Measurements from ENCODE around the gene EFCAB14. TPM values are rescaled to one million over a fixed set of nuclear protein-coding genes. Genes with fewer than 3 reads are reported as not detected.

Gene EFCAB14
- total and polyA plus RNA-seq, 2 of the 4 experiments (the other 2 are of a cell fraction), result 28.6 to 43.0 TPM

DNA sequence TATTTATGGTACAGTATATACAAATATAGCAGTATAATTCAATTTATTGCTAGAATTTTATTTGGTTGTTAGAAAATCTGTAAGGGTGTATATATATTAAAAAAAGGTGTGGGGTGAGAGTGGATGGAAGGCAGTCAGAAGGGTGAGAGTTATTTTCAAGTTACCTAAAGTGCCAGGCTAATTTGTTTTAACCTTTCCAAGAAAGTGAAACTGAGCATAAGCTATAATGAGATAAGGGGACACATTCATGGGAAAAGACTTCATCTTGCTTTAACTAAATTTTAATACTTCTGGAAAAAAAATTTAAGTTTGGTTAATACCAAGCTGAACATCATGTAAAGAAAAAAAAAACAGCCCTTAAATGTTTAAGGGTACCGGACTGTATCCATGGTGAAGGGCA lies 42.4 kb downstream of the EFCAB14 start:
- Histone ChIP-seq H3K23ac (ENCODE audit: low read depth, low read length) (no peak overlapping the region), H3K9me1 (ENCODE audit: insufficient read depth, low read length) (peaks cover 14% of the 10 kb centered on the region), H3K36me3 (ENCODE audit: control insufficient read depth, insufficient read depth, low read length) (peaks cover 23% of the 10 kb centered on the region), H3K4me3 (ENCODE audit: insufficient read depth, low read depth, low read length) (no peak overlapping the region), H3K56ac (ENCODE audit: extremely low read depth, insufficient read depth, low read length) (no peak overlapping the region), H4K91ac (ENCODE audit: insufficient read depth, low read depth, low read length) (no peak overlapping the region), H3K4ac (ENCODE audit: low read depth, low read length) (no peak overlapping the region), H2BK120ac (ENCODE audit: low read depth, low read length) (no peak overlapping the region), H3K18ac (ENCODE audit: low read depth, low read length) (no peak overlapping the region), H2AFZ (replicated peaks; ENCODE audit: low read length, poor library complexity) (no peak overlapping the region), H2AK9ac (replicated peaks; ENCODE audit: low read depth, low read length, poor library complexity) (no peak overlapping the region), H3K27me3 (ENCODE audit: control insufficient read depth, insufficient read depth, low read length) (no peaks in the 10 kb centered on the region), H4K5ac (ENCODE audit: low read depth, low read length) (no peak overlapping the region), H3K4me2 (ENCODE audit: low read depth, low read length) (no peak overlapping the region), H3K4me1 (ENCODE audit: control insufficient read depth, insufficient read depth, low read length) (peaks cover 2% of the 10 kb centered on the region; the same call in 1 of the 2 replicates), H2BK5ac (ENCODE audit: low read depth, low read length, poor library complexity, severe bottlenecking) (no peak overlapping the region), H3K9me3 (ENCODE audit: control insufficient read depth, insufficient read depth, low read length) (no peaks in the 10 kb centered on the region), H2AK5ac (ENCODE audit: low read depth, low read length) (no peak overlapping the region), H3K79me1 (ENCODE audit: low read depth in 1 of 2, low read length in 2 of 2) (no peaks in the 10 kb centered on the region; a peak in 2 of 4 replicates), H2BK15ac (ENCODE audit: low read depth, low read length) (no peak overlapping the region), H3K14ac (replicated peaks; ENCODE audit: low read depth, low read length) (no peak overlapping the region), H3K9ac (ENCODE audit: low read depth, low read length) (no peak overlapping the region), H3K27ac (ENCODE audit: insufficient read depth, low read length) (no peak overlapping the region), H2BK20ac (ENCODE audit: low read depth, low read length) (no peak overlapping the region), H4K20me1 (ENCODE audit: insufficient read depth, low read length) (no peaks in the 10 kb centered on the region), H4K8ac (ENCODE audit: low read depth in 2 of 2, low read length in 2 of 2) (no peak overlapping the region)
- intact Hi-C loops (cut with micrococcal nuclease), result no loop called here
- ChIA-PET CTCF (no interaction called here), POLR2A (ENCODE audit: unreplicated experiment) (no interaction called here)
- dilution Hi-C loops (cut with HindIII; ENCODE audit: low sequenced_read_pairs, unreplicated experiment), result no loop called here
- DNase-seq, result no peak
- TF ChIP-seq RAD21 (IDR thresholded peaks at IDR 0.05; ENCODE audit: low read length), result no peak
- no peak for TF ChIP-seq CEBPB (IDR thresholded peaks at IDR 0.05; ENCODE audit: low read depth, low read length)
- TF ChIP-seq RCOR1 (IDR thresholded peaks at IDR 0.05; ENCODE audit: insufficient replicate concordance, low read length), result no peak
- no peak for TF ChIP-seq SMC3 (IDR thresholded peaks at IDR 0.05; ENCODE audit: low read depth, low read length)
- TF ChIP-seq MXI1 (IDR thresholded peaks at IDR 0.05; ENCODE audit: borderline replicate concordance, low read depth, low read length), result no peak
- no peak for TF ChIP-seq FOS (IDR thresholded peaks at IDR 0.05; ENCODE audit: low read depth, low read length)
- no peak for TF ChIP-seq MAFK (IDR thresholded peaks at IDR 0.05; ENCODE audit: low read depth, low read length)
- TF ChIP-seq MAZ (IDR thresholded peaks at IDR 0.05; ENCODE audit: borderline replicate concordance, low read depth, low read length), result no peak
- TF ChIP-seq NFE2L2 (IDR thresholded peaks at IDR 0.05; ENCODE audit: low read depth, low read length), result no peak
- TF ChIP-seq RFX5 (IDR thresholded peaks at IDR 0.05; ENCODE audit: low read depth, low read length), result no peak
- TF ChIP-seq, protein P1, sequence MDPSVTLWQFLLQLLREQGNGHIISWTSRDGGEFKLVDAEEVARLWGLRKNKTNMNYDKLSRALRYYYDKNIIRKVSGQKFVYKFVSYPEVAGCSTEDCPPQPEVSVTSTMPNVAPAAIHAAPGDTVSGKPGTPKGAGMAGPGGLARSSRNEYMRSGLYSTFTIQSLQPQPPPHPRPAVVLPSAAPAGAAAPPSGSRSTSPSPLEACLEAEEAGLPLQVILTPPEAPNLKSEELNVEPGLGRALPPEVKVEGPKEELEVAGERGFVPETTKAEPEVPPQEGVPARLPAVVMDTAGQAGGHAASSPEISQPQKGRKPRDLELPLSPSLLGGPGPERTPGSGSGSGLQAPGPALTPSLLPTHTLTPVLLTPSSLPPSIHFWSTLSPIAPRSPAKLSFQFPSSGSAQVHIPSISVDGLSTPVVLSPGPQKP (IDR thresholded peaks at IDR 0.05; ENCODE audit: borderline replicate concordance, low read depth, low read length), result no peak
- TF ChIP-seq, protein P2, sequence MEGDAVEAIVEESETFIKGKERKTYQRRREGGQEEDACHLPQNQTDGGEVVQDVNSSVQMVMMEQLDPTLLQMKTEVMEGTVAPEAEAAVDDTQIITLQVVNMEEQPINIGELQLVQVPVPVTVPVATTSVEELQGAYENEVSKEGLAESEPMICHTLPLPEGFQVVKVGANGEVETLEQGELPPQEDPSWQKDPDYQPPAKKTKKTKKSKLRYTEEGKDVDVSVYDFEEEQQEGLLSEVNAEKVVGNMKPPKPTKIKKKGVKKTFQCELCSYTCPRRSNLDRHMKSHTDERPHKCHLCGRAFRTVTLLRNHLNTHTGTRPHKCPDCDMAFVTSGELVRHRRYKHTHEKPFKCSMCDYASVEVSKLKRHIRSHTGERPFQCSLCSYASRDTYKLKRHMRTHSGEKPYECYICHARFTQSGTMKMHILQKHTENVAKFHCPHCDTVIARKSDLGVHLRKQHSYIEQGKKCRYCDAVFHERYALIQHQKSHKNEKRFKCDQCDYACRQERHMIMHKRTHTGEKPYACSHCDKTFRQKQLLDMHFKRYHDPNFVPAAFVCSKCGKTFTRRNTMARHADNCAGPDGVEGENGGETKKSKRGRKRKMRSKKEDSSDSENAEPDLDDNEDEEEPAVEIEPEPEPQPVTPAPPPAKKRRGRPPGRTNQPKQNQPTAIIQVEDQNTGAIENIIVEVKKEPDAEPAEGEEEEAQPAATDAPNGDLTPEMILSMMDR (conservative IDR thresholded peaks at IDR 0.05; ENCODE audit: low read depth, low read length), result no peak
- TF ChIP-seq, protein P3, sequence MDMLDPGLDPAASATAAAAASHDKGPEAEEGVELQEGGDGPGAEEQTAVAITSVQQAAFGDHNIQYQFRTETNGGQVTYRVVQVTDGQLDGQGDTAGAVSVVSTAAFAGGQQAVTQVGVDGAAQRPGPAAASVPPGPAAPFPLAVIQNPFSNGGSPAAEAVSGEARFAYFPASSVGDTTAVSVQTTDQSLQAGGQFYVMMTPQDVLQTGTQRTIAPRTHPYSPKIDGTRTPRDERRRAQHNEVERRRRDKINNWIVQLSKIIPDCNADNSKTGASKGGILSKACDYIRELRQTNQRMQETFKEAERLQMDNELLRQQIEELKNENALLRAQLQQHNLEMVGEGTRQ (IDR thresholded peaks at IDR 0.05; ENCODE audit: low read depth, low read length), result no peak
- no peak for TF ChIP-seq CHD1 (IDR thresholded peaks at IDR 0.05; ENCODE audit: low read depth, low read length)
- TF ChIP-seq POLR2A (IDR thresholded peaks at IDR 0.05; ENCODE audit: low read depth, low read length), result no peak
- TF ChIP-seq BHLHE40 (IDR thresholded peaks at IDR 0.05; ENCODE audit: low read depth, low read length), result no peak
- no CpG with 5 or more reads among the region's 1 CpG for WGBS, 2 experiments (ENCODE audit: extremely low coverage in 2 of 2, insufficient read length in 1 of 2)
- no peak for ATAC-seq (ENCODE audit: low read depth)
- in situ Hi-C loops (cut with MboI; ENCODE audit: low sequenced_read_pairs), result no loop called here
- no TSS peak for BruUV-seq (replicated peaks)

Data from IMR-90 (cell line).